T-helper 22 cell (primary cell): Measurements from ENCODE around the gene TRABD2B.

Experiments
- DNase-seq: peaks from one replicate; pipeline ENCODE4 v3.0.0-alpha.2; 2020; ENCODE audit warnings: low read depth

TRABD2B gene

DNA sequence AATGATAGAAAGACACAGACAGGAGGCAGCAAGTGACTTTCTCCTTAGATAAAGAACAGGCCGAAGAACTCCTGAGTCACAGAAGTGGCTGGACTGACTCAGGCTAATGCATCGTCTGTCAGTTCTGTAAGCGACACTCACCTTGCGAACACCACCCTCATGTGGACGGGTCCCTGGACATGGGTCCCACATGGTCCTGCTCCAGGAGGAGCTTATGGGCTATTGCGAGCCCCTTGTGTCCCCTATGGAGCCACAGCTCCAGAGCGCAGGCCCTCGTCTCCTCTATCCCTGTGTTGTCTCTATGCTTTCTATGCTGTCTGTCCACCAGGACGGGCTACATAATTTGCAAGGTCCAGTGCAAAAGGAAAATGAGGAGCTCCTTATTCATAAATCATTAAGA is 85.8 kb downstream of the TRABD2B start:
- no peak for DNase-seq

DNA sequence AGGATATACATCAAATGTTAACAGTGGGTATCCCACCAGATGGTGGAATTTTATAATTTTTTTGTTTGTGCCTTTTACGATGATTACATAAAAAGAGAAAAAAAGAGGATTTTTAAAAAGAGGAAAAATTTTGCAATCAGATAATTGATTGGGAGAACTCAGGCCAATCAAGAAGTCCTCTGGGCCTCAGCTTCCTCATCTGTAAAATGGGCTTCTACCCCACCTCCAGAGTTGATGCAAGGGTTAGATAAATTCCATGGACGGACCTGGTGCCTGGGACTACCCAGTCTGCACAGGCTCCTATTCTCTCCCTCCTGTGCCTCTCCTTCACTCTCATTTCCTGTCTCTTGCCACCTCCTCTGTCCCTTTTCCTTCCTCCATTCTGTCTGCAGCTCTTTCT is 88.9 kb downstream of the TRABD2B start:
- DNase-seq: no peak

DNA sequence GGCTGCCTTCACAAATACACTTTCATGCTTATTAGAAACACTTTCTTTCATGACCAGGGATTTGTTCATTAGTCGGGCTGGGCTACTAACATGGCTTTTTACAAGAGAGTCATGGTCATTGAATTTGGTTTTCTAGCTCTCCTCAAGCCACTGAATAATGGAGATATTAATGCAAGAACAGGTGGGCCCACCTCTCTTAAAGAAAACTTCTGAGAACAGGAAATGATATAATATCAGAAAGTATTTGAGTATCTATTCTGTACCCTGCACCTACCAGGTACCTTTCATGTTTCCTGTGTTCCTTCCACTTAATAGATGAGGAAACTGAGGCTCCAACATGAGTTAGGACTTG is 90.0 kb downstream of the TRABD2B start:
- no peak for DNase-seq

DNA sequence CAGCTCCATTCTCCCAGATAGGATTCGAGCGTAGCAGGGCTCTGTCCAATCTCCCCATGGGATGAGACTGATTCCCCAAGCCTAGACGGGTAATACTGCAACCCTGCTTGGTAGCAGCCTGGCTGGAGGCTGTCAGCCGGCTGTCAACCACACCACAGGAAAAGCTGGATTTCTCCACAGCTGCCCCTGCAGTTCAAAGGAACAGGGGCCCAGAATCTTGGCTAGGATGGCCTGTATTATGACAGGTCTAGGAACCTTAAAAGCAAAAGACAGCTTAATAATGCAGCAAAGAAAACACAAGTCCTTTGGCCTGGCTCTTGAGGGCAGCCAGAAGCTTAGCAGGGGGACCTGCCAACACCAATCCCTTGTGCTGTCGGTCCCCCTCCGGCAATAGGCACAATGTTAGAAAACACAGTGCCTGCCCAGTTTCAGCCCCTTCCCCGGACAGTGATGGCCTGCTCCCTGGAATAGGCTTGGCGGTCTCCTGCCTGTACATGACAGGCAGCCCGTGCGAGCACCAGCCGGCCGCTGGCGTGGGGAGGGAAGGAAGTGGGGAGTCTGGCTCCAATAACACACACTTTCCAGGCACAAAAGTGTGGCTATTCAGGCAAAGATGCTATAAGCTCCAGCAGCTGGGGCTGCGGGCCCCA is 90.5 kb downstream of the TRABD2B start:
- DNase-seq: no peak

DNA sequence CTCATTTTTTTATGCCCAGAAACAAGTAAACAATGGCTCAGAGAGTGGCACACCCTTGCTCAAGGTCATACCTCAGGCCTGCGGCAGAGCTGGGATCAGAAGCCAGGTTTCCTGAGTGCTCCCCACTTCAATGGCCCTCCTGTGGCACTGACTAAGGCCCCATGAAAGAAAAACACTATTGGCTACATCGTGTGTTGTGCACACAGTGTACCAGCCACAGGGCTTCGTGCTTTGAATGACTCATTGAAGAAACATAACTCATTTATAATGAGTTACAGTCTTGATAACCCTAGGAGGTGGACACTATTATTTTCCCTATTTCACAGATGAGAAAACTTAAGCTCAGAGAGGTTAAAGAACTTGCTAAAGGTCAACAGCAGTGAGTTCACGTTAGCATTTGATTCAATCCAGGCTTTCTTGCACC is 91.2 kb downstream of the TRABD2B start:
- no peak for DNase-seq

DNA sequence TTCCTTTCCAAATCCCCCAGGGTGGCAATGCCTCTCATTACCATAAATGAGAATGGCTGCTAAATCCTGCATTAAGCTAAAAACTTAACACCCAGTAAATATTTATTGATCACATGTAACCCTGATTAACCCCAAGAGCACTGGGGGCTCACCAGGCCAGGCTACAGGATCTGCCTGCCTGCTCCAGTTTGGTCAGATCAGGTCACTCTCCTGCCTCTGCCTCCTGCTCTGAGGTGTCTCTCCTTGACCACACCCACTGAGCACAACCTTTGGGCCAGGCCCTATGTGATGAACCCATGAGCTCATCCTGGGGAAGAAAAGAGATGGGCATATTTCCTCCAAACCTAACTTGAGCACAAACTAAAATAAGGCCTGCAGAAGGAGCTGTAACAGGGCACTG is 93.5 kb downstream of the TRABD2B start:
- DNase-seq: no peak

DNA sequence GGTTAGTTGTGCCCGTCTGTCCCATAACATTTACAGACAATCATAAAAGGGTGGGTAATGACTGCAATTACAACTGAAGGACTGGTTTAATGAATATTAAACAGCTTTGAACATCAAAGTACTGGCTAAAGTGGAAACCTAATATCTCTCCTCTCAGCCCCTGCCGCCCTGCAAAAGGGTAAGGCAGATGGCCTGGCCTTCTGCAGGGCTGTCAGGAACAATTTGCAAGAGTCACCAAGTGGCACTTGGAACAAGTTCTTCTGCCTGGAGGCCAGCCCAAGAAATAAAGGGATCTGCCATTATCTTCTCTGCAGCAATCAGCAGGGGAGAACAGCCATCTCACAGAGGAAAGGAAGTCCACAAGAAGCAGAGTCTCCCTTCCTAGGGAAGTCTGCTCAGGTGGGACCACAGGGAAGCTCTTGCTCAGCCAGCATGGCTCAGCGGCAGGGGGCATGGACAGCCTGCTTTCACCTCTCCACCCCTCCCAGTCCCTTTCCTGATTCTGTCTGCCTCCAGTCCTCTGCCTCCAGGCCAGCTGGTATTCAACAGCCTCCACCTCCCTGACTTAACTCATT is 96.1 kb downstream of the TRABD2B start:
- no peak for DNase-seq

DNA sequence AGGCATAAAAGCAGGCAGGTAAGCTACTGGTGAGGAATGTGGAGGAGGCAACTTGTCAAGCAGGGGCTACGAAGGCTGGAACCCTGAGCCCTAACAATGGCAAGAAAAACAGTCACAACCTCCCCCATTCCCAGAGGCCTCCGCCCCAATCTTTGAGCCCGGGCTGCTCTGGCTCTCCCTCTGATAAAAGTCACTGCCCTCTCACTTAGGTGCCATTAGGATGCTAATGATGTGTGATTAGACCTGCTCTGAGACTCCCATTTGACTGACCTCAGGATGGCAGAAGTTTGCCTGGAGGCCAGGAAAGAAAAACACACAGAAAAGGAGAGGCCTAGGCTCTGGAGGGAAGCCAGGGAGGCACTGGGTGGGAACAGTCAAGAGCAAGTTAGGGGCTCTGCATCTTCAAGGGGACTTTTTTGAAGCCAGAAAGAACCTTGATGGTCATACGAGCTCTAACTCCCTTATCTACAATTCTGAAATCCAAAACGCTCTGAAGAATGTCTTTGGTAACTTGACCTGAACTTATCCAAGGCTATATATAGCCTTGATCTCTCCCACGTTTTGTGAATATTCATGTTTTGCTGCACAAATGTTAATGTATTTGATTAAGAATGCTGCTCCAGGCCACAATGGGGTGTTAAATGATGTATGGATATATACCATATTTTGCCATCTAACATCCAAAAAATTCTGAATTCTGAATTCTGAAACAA is 98.9 kb downstream of the TRABD2B start:
- DNase-seq: no peak

DNA sequence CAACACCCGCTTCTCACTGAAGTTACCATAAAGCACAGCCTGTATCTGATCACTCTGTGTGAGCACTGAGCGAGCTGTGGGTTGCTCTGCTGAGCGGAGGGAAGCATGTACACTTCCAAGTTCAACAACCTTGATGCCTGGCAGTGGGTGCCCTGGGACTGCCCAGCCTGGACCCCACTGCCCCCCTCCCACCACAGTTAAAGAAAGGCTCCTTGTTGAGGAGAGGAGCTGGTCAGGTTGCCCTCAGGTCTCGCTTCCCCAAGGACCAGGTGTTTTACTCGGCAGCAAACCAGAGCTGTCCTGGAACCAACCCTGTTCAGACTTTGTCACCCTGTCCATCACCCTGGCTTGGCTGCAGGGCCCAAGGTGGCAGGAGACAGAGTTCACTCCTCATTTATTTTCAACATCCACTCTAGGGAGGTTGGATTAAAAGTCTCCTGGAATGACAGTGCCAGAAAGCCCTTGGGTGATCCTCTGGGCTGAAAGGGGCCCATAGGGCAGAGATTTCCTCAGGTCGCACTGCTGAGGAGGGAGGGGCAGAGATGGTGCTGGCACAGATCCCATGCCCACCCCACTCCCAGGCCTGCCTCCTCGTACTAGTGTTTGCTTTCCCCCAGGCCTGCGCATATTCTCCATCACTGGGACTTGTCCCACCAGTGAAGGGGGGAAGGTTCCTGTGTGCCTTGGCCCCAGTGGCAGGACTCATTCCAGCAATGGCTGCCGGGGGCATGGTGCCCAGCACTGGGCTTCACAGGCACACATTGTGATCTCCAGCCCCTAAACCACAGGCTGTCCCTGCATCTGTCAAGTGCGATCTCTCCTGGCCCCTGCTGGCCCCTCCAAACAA is 101.7 kb downstream of the TRABD2B start:
- DNase-seq: no peak

DNA sequence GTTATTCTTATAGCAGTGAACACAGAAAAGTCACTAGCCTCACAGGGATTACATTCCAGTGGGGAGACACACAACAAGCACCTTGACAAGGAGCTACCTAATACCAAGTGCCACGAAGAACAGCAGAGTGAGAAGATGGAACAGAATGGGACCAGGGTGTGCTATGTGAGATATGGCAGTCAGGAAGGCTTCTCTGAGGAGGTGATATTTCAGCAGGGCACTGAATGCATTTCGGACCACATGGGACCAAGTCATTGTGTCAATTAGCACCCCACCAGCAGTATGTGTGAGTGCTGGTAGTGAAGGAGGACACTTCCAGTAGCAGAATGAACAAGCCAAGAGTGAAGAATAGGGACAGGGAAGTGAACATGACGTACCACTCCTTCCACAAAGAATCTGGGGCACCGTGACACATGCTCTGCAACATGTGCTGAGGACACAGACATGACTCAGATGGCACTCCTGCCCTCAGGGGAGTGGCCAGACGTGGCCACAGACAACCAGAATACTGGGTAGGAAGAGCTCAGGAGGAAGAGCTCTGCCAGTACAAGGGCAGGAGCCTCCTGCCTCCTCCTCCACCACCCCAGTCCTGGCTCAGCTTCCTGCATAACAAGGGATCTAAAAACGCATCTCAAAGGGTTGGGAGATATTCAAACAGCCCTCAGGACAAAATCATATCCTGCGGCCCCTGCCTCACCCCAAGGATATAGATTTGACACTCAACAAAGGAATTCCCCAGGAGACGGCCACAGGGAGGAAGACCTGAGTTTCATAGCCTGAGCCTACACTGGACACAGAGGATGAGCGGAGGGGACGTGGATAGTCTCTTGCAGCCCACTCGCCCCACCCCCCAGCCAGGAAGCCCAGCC is 102.5 kb downstream of the TRABD2B start:
- no peak for DNase-seq

DNA sequence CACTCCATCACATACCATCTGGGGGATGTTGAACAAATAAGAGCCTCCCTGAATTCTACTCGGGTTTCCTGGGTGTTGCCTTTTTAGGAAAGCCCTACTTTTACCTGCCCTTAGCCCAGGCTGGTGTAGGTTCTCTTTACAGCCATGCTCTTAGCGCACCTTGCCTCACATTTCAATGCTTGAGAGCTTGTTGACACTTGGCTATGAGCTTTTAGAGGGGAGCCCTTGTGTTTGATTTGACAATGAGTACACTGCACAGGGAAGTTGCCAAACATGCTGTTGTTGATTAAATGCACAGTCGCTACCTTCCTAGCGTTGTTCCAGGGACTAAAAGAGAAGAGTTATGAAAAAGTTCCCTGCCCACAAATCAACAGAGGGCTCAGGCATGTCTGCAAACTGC is 103.8 kb downstream of the TRABD2B start:
- DNase-seq: no peak

DNA sequence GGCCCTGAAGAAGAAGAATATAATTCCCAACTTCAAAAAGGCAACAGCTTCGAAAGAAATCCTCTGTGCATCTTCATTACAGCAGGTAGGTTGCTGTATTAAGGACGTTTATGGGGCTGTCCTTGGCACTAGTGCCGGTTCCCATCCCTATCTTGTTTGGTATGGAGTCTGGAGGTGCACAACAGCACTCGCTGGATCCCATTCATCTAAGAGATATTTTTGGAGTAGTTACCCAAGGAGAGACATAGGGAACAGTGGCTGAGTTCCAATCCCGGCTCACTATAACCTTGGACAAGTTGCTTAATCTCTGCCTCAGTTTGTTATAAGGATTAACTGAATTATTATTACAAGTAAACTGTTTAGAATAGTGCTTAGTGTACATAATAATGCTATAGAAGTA is 106.4 kb downstream of the TRABD2B start:
- DNase-seq: no peak

DNA sequence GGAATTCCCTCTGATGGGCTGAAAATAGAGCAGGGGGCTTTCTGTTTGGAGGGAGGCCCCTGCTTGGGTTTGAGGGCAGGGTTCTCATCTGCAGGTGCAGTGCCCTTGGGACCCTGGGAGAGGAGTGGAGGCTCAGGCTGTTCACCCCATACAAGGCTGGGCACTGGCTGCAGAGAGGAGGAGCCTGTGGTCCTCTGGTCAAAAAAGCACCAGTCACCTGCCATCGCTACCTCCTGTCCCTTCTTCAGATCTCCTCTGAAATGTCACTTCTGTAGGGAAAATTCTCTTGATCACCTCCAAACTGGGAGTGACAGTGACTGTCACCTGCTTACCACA is 108.9 kb downstream of the TRABD2B start:
- no peak for DNase-seq

DNA sequence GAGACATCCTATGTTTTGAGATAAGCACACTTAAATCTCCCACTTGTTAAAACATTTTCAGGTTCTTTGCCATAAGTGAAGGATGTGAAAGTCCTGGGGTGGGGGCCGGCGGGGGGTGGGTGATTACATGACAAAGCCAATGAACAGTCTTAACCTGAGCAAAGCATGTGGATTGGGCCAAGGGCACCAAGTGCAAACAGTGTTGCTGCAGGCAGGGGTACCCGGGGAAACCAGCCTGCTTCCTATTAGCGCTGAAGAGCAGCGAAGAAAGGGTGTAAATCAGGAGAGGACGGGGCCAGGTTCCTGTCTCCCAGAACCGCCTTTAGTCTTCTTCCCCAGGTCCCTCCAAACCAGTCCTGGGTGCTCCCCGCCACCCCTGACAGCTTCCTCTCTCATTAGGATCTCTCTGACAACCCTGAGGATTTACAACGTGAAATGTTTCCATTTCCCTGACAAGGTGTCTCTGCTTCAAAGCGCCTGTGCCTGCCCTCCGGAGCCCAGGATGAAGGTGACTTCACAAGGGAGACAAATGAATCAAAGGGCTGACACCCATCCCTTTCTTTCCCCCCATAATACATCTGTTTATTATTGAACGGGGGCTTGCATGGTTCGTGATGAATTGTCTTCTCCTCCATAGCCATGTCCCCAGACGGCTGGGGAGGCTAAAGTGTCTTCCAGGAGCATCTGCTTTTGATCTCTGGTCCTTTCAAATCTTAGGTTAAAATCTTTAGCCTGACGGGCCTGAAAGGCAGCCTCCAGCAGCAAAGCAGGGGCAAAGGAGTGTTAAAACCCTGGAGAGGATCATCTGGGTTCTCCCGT is 109.5 kb downstream of the TRABD2B start:
- no peak for DNase-seq

DNA sequence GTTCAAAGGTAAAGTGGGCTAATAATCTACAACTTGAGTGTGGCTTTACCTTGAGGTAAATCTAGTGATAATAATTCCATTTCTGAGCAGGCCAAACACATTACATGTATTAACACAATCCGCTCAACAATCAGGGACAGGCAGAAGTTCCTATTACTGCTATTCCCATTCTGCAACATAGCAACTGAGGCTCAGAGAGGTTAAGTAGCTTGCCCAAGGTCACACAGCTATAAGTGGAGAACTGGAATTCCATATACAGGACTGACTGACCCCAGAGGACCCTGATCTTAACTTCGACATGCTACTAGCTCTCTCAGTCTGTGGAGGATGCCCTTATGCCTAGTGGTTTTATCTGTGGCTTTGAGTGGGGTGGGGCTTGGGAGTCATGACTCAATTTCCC is 110.1 kb downstream of the TRABD2B start:
- DNase-seq: no peak

DNA sequence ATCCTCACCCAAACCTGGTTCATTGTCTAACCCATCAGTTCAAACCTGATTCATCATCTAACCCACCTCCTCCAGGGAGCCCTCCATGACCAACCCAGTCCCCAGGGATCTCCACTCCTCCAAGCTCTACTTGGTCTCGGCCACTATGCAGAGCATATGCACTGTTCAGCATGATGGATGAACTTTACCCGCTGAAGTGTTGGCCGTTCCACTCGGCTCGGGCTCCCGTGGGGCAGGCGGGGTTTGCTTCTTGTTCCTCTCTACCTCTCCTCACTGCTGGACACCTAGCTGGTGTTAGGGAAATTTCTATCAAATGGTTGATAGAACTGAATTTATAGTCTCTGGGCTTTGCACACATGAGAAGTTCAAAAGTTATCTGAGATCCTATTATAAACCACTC is 111.0 kb downstream of the TRABD2B start:
- DNase-seq: no peak

DNA sequence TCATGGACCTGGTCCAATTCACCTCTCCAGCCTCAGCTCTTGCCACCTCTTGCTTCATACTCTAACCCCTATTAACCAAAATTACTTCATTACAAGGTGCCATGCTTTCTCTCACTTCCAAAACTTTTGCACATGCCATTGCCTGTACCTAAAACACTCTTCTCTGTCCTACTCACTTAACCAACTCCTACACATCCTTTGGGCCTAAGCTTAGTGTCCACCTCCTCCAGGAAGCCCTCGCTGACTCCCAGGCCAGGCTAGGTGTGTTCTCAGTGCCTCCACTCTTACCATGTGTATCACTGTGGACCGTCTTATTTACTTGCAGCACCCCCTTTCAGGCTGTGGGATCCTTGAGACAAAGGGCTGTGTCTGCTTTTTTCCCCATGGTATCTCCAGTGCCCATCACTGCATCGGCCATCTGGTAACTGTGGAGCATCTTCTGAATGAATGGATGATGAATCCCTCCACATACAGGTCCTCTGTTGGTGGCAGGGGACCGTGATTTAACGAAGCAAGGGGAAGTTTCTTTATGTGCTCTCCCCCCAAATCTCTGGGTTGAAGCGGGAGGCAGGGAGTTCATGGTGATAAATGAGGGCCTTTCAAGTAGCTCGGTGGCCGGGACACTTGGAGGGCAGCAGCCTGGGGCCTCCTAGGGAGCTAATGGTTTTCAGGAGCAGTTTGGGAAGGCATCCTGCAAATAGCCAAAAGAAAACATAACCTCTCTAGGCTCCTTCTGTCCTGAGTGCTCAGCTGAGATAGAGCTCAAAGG is 111.9 kb downstream of the TRABD2B start:
- no peak for DNase-seq

DNA sequence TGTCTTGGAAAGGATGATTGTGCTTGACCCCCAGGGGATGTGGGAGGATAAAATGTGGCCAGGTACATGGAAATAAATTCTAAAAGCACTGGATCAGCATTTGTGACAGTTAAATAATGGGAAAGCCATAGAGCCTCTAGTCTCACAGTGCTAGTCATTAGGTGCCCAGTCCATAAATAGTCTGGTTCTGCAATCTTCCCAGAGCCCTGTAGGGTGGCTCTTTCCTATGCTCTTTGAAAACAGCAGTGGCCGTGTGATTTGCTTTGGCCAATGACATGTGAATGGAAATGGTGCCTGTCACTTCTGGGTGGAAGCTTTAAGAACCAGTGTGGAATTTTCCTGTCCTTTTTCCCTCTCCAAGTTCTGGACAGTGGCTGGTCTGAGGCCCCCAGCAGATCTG is 113.2 kb downstream of the TRABD2B start:
- DNase-seq: no peak

DNA sequence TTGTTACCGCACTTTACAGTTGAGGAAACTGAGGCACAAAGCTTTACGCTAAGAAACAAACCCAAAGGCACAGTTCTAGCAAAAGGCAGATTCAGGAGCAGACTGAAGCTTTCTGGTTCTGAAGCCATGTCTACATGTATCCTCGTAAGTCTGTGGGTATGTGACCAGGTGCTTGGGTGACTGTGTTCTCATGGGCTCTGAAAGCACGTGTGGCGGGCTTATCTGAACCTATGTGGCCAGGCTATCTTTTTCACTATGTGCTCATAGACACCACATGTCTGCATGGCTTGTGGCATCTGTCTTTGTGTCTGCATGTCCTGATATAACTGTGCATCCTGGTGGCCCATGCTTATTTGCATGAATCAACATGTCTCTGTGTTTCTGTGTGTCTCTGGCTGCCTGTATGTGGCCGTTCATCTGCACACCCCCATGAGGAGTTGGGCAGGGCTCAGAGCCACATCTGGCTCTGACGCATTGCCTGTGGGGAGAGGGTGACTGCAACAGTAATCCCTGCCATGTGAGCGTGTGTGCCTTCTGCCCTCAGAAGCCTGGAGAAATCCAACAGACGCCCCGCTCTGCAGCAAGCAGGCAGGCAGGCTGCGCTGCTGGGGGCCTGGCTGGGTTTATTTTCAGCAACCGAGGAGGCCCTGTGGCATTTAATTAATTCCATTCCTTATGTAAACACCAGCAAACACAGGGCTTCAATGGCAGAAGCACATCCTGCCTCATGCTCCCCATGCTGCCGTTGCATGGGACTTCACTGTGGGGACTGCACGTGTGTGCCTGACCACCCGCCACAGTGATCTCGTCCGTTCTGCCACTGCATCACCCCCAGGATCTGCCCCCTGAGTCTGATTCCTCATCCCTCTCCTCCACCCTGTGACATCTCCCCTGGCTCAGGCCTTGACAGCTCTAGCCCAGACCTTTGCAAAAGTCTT is 115.4 kb downstream of the TRABD2B start:
- DNase-seq: no peak
